Fibroblast of gingiva (primary cell): ENCODE results near the gene CKLF.
"Not testable (repeated sequence)": the region's sequence is repeated elsewhere in the genome, so short reads cannot be mapped to it uniquely, and the experiment has no call there.

Experiments
- DNase-seq: peaks from one replicate; pipeline ENCODE4 v3.0.0-alpha.2; 2011; ENCODE audit warnings: low read depth

CKLF gene

GRCh38 chr16:66596986-66597848 is 44.8 kb downstream of the CKLF start:
- no peak for DNase-seq

GRCh38 chr16:66598111-66598510 is 45.7 kb downstream of the CKLF start:
- no peak for DNase-seq

- DNase-seq: no peak
These were observed 47.4 kb downstream of the CKLF start for GRCh38 chr16:66599726-66600125.

- no peak for DNase-seq
These were observed 48.1 kb downstream of the CKLF start for GRCh38 chr16:66600477-66600876.

GRCh38 chr16:66601471-66601870 is 49.1 kb downstream of the CKLF start:
- DNase-seq: no peak

- peak; percentile 44 for DNase-seq
These were observed 51.4 kb downstream of the CKLF start for GRCh38 chr16:66603537-66604375.

GRCh38 chr16:66604376-66605176 is 52.2 kb downstream of the CKLF start, which contains the start of gene CMTM3:
Gene CMTM3, plus strand, starts transcription at chr16:66604704. Its CDS starts 102 bp downstream, at chr16:66604806.
- peak; percentile 36 for DNase-seq

GRCh38 chr16:66605177-66605978 is 53.0 kb downstream of the CKLF start:
- peak; percentile 26 for DNase-seq

- no peak for DNase-seq
These were observed 53.8 kb downstream of the CKLF start for GRCh38 chr16:66605979-66606751.

- peak; percentile 74 for DNase-seq
These were observed 56.1 kb downstream of the CKLF start for GRCh38 chr16:66608241-66609138.

- no peak for DNase-seq
These were observed 56.7 kb downstream of the CKLF start for GRCh38 chr16:66609139-66609510.

GRCh38 chr16:66610111-66610820 is 57.9 kb downstream of the CKLF start:
- no peak for DNase-seq

- DNase-seq: not testable (repeated sequence)
These were observed 59.5 kb downstream of the CKLF start for GRCh38 chr16:66611911-66612310.

- DNase-seq: no peak
These were observed 60.0 kb downstream of the CKLF start for GRCh38 chr16:66612422-66612821.

GRCh38 chr16:66614161-66614802 is 61.9 kb downstream of the CKLF start:
- DNase-seq: no peak
